GM12872 (cell line): ENCODE measurements around the gene MAGEA11.

ENCODE experiments used
- TF ChIP-seq, protein P1 (sequence below): IDR thresholded peaks from 3 replicates; pipeline ENCODE4 v1.5.1; 2011; ENCODE audit warnings: low read depth, mild to moderate bottlenecking, low read length, moderate library complexity; ENCODE audit not compliant: insufficient read depth

Gene MAGEA11

DNA sequence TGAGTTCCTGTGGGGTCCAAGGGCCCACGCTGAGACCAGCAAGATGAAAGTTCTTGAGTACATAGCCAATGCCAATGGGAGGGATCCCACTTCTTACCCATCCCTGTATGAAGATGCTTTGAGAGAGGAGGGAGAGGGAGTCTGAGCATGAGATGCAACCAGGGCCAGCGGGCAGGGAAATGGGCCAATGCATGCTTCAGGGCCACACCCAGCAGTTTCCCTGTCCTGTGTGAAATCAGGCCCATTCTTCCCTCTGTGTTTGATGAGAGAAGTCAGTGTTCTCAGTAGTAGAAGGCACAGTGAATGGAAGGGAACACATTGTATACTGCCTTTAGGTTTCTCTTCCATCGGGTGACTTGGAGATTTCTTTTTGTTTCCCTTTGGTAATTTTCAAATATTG is 4.8 kb downstream of the MAGEA11 start:
- TF ChIP-seq, protein P1, sequence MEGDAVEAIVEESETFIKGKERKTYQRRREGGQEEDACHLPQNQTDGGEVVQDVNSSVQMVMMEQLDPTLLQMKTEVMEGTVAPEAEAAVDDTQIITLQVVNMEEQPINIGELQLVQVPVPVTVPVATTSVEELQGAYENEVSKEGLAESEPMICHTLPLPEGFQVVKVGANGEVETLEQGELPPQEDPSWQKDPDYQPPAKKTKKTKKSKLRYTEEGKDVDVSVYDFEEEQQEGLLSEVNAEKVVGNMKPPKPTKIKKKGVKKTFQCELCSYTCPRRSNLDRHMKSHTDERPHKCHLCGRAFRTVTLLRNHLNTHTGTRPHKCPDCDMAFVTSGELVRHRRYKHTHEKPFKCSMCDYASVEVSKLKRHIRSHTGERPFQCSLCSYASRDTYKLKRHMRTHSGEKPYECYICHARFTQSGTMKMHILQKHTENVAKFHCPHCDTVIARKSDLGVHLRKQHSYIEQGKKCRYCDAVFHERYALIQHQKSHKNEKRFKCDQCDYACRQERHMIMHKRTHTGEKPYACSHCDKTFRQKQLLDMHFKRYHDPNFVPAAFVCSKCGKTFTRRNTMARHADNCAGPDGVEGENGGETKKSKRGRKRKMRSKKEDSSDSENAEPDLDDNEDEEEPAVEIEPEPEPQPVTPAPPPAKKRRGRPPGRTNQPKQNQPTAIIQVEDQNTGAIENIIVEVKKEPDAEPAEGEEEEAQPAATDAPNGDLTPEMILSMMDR: no peak

GRCh38 chrX:149717803-149718202 is 5.9 kb downstream of the MAGEA11 start:
- TF ChIP-seq, protein P1: no peak

- TF ChIP-seq, protein P1: no peak
Observed at GRCh38 chrX:149718757-149719156, 6.9 kb downstream of the MAGEA11 start.

DNA sequence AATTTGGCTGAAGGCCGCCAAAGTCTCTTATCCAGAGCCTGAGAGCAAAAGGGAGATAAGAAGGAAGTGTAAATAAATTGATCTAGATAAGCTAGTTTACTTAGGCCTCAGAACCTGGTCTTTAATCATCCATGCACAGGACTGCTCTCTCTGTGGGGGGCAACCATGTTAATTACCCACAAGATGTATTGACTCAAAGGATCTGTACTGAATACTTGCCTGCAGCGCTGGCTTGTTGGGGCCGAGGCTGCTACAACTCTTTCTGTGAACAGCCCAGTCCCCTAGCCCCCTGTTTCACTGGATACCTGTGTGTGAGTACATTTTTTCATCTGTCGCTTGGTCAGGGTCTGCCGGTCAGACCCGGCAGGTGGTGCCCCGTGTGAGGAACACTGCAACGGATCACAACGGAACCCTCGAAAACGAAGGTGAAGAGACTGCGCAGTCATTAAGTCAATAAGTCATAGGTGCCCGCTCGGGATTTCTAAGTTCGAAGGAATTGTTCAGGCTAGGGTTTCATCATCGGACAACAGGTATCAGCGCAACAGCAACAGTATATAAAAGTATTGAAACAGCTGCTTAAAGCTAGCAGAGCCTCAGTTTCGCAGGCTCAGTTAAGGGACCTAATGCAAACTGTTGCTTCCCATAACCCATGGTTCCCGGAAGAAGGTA is 8.3 kb downstream of the MAGEA11 start:
- TF ChIP-seq, protein P1: no peak

DNA sequence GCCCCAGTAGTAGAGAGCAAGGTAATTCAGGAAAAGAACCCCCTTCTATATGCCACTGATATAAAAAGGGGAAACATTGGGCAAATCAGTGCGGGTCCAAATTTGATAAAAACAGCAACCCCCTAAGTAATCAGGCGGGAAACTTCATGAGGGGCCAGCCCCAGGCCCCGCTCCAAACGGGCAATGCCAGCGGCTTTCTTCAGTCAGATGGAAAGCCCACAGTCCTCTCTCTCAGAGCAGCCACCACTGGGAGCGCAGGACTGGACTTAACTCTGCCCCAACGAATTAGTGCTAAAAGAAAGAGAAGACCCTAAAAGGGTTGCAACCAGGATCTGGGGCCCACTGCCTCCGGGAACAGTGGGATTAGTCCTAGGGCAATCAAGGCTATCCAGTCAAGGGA is 9.9 kb downstream of the MAGEA11 start:
- TF ChIP-seq, protein P1: no peak

- TF ChIP-seq, protein P1: no peak
Observed at GRCh38 chrX:149757206-149758067, 45.6 kb downstream of the MAGEA11 start.

- TF ChIP-seq, protein P1: no peak
Observed at GRCh38 chrX:149758068-149758714, 46.3 kb downstream of the MAGEA11 start.
